Esophagus mucosa (tissue), 1 donor: ENCODE data around the gene SLC6A8. TPM values are rescaled to one million over a fixed set of nuclear protein-coding genes. Genes with fewer than 3 reads are reported as not detected.
"Not testable (repeated sequence)": the region's sequence is repeated elsewhere in the genome, so short reads cannot be mapped to it uniquely, and the experiment has no call there.

Source experiments
- ATAC-seq: fragments of 200-7000 bp; cut with Tn5 transposase; one replicate; pipeline ENCODE4 v1.9.1; 2020
- total RNA-seq: library from RNA; stranded (reverse); gene quantifications from one replicate; pipeline ENCODE4 v1.2.4, GENCODE V29; 2023
- donor health status: DM: yes; HTN: yes; CAD: no.

The SLC6A8 gene
- total RNA-seq, 1 donor from 2014 or later = 62.0 TPM

DNA sequence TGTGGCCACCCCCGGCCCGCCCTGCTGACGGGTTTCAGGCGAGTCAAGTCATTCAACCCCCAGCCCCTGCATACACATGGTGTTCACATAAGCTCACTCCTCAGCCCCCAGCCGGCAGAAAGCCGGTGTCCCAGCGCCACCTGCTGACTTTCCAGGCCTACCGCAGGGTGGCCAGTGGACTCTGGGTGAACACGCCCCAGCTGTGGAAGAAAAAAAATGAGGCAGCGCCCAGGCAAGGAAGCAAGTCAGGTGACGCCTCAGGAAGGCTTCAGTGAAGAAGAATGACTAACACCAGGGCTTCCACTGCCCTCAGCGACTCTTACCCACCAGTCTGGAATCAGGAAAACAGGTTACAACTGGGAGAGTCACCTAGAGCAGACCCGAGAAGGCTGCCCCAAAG is 20.7 kb downstream of the SLC6A8 start:
- ATAC-seq = peak; percentile 84

DNA sequence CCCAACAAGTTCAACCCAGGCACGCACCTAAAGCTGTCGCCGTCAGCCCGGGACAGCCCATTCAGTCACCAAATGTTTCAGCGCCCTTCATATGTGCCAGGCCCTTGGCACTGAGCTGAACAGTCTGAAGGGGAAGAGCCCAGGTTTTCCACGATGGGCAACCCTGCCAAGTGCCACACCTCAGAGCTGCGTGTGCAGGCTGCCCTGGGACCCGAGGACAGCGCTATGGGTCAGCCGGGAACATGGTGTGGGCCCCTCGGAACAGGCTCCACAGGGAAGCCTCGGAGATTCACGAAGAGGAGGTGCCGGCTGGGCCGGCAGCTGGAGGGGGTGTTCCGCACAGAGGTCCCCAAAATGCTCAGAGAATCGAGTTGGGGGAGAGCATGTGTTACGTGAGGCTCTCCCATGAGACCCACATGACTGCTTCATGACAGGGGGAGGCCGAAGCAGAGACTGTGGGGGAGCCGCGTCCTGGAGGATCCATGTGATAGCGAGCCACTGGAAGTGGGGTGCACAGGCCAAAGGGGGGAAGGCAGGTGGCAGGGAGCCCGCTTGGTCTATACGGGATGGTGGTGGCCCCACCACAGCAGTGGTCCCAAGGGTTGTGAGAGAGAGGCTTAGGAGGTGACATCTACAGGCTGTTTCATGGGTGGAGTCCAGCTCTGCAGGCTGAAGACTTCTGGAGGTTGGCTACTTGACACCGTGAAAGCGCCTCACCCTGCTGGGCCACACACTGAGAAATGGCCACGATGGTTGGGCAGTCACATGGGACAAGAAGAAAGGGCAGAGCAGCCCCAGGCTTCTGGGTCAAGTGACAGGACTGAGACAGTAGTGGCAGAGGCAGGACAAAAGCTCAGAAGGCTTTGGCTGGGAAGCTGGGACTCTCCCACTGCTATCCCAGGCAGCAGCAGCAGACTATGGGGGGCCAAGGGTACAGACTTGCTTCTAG is 22.3 kb downstream of the SLC6A8 start:
- no peak for ATAC-seq

DNA sequence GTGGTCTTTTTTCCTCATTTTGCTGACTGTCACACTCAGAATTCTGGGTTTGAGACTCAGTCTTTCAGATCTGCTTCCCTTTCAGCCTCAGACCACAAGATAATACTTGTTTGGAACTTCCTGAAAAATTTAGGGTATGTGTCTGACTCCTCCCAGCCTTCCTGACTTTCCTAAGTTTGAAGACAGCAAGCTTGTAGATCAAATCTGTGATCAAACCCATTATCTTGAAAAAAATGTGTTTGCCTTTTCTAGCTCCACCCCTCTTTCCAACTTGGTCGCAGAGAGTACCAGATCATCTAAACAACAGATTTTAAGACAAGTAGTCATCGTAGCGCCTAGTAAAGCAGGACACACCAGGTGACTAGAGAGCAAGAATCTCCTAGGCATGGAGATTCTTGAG is 26.5 kb downstream of the SLC6A8 start:
- ATAC-seq = no peak

DNA sequence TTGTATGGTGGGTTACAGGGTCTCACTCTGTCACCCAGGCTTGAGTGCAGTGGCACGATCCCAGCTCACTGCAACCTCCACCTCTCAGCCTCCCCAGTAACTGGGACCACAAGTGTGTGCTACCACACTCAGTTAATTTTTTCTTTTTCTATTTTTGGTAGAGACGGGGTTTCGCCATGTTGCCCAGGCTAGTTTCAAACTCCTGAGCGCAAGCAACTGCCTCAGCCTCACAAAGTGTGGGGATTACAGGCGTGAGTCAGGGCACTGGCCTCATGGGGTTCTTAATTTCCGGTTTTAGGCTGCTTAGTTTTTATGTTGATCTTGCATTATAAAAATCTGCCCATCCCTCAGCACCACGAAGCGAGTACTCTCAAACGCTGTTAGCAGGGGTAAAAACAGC is 29.7 kb downstream of the SLC6A8 start:
- no peak for ATAC-seq

DNA sequence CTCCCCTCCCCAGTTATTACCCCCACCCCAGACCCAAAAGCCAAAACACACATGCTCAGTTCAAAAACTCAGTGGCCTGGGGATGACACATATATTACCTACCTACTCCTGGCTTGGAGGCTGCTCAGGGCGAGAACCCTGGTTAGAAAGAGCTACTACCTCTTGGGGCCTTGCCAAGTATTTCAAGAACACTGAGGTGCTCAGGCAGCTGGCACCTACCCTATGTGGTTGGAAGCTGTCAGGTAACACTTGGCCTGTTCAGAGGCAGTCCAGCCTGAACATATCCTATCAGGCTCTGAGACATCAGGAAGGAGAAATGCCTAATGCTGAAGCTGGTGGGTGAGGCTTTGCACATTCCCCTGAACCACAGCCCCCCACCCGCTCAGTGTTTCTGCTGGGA is 31.5 kb downstream of the SLC6A8 start:
- peak; percentile 35 for ATAC-seq

DNA sequence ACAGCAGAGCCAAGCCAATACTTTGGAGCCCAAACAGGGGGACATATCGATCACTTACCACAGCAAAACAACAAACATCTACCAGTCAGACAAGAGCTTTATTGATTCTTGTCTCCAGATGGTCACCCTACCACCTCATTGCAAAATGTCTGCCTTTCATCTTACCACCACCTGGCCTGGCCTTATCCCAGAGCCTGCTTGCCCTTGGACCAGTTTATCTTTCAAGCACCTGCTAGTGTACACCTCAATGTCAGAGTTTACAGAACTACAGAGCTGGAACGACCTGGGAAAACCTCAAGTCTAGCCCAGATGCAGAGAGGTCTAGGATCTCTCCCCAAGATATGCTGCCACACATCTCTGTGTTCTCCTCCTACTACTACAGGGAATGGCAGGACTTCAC is 32.0 kb downstream of the SLC6A8 start:
- no peak for ATAC-seq

DNA sequence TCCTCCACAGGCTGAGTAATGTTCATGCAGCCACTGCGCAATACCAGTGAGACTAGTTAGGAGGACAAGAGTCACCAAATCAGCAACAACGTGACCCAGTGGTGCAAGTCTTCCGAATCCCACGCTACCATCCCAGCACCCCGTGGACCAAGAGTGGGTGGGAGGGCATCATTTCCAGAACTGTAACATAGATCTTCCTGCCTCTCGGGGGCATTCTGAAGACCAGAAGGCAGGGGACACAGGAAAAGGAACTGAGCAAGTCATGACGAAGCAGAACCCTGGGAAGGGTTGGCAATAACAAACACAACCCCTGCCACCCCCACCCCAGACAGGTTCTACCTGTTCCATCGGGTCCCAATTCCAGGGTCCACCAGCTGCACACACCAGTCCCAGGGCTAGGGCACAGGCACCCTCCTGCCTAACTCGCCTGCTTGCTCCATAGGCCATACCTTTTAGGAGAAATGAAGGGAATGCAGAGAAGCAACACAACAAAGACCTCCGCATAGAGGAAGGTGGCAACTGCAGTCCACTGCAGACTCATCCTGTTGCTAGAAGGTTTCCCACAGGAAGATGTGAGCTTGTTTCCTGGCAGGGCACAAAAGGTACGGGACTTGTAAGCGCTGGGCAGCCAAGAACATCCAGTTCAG is 35.1 kb downstream of the SLC6A8 start:
- no peak for ATAC-seq

DNA sequence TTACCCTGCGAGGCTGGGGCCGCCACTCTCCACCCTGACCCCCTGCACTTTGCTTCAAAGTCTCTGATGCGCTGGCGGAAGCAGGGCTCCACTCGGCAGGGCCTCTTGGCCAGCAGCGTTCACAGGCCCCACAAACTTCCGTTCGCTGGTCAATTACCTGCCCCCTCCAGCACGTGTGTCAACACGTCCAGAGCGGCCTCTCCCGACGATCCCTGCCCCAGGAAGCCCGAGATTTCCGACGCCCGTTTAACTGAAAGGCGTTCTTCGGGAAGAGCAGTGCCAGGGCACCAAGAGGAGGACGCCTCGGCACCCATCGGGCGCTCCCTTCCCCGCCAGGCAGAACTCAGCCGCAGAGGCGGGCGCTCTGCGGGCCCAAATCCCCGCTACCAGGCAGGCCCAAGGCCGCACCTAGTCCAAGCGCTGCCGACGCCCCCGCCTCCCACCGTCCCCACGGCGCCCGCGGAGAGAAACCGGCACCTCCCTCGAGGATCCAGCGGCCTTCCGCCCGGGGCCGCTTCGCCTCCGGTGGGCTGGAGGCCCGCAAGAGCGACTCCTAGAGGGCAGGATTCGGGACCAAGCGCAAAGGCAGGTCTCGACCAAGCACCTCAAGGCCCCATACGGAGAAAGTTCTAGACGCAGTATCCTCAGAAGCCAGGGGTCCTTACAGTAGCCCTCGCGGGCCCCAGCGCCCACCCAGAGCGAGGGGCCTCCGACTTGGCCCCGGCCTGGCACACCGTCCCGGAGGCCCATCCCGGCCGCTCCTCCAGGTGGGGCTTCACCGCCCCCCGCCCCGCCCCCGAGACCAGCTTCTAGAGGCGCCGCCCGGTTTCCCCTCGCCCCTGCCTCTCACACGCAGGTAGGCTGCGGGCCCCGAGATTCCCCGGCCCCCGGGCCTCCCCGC is 35.9 kb downstream of the SLC6A8 start:
- peak; percentile 26 for ATAC-seq

DNA sequence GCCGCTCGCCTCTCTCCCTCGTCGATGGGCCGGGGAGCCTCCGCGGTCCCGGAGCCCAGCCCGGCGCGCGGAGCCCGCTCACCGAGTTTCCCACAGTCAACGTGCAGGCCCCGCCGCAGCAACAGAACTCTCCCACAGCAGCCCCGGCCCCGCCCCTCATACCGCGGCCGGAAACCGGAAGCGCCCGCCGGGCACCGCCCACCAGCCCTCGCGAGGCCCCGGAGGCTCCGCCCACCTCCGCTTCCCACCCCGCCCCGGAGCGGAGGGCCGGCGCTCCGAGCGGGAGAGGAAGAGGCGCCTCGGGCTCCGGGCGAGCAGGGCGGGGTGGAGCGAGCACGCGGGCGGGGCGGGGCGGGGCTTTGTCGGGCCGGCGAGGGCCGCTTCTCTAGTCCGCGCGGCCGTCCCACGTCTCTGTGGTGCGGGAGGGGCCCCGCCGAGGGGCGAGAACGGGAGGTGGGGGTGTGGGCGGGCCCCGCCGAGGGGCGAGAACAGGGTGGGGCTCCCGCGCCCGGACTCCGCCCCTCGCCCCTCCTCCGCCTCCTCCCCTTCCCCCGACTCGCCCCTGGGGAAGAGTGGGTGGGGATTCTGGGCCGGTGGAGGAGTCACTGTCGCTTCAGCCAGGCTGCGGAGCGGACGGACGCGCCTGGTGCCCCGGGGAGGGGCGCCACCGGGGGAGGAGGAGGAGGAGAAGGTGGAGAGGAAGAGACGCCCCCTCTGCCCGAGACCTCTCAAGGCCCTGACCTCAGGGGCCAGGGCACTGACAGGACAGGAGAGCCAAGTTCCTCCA is 36.7 kb downstream of the SLC6A8 start, which contains the start of the genes ABCD1 and BCAP31:
Gene ABCD1, plus strand, starts transcription at position 605 of the 787 bp plus-strand sequence. CDS start 411 bp downstream, outside the sequence.
Gene BCAP31, minus strand, starts transcription at position 136 of the 787 bp plus-strand sequence. CDS start 1,143 bp downstream, outside the sequence.
- peak; percentile 85 for ATAC-seq

DNA sequence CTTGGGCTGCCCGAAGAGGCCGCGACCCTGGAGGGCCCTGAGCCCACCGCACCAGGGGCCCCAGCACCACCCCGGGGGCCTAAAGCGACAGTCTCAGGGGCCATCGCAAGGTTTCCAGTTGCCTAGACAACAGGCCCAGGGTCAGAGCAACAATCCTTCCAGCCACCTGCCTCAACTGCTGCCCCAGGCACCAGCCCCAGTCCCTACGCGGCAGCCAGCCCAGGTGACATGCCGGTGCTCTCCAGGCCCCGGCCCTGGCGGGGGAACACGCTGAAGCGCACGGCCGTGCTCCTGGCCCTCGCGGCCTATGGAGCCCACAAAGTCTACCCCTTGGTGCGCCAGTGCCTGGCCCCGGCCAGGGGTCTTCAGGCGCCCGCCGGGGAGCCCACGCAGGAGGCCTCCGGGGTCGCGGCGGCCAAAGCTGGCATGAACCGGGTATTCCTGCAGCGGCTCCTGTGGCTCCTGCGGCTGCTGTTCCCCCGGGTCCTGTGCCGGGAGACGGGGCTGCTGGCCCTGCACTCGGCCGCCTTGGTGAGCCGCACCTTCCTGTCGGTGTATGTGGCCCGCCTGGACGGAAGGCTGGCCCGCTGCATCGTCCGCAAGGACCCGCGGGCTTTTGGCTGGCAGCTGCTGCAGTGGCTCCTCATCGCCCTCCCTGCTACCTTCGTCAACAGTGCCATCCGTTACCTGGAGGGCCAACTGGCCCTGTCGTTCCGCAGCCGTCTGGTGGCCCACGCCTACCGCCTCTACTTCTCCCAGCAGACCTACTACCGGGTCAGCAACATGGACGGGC is 37.5 kb downstream of the SLC6A8 start:
- peak; percentile 3 for ATAC-seq

DNA sequence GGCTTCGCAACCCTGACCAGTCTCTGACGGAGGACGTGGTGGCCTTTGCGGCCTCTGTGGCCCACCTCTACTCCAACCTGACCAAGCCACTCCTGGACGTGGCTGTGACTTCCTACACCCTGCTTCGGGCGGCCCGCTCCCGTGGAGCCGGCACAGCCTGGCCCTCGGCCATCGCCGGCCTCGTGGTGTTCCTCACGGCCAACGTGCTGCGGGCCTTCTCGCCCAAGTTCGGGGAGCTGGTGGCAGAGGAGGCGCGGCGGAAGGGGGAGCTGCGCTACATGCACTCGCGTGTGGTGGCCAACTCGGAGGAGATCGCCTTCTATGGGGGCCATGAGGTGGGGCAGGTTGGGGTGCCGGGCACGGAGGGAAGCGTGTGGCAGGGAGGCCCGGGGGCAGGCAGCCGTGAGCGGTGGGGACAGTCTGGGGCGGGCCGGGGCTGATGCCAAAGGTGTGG is 38.1 kb downstream of the SLC6A8 start:
- no peak for ATAC-seq

DNA sequence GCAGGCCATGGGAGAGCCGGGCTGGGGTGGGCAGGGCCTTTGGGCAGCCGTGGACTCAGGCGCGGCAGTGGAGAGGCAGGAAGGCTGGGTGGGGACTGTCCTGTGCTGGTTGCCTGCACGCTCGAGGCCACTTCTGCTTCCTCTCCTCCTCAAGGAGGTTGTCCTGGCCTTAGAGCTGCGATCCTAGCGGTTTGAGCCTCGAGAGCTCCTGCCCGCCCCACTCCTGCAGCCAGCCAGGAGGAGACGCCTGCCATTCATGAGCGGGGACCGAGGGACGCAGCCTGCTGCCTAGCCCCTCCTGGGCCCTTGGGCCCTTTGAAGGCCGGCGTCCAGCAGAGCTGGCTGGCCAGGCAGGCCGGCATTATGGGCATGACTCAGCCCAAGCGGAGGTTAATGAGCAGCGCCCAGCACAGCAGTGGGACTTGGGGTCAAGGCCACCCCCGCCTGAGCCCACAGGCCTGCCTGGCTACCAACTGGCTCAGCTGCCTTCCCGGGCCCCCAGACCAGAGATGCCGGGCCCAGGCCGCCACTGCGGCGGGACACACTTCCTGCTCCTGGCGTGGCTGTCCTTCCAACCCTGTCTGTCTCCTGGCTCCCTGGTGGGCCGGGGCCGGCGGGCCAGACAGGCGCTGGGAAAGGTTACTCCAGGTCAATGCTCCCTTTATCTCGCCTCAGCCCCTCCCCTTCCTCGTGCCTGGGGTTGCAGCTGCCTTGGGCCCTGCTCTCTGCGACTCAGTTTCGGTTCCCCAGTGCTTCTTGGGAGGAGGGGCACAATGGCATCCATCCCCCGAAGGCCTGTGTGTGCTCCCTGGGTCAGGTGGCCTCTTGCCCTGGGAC is 38.8 kb downstream of the SLC6A8 start:
- ATAC-seq = no peak

DNA sequence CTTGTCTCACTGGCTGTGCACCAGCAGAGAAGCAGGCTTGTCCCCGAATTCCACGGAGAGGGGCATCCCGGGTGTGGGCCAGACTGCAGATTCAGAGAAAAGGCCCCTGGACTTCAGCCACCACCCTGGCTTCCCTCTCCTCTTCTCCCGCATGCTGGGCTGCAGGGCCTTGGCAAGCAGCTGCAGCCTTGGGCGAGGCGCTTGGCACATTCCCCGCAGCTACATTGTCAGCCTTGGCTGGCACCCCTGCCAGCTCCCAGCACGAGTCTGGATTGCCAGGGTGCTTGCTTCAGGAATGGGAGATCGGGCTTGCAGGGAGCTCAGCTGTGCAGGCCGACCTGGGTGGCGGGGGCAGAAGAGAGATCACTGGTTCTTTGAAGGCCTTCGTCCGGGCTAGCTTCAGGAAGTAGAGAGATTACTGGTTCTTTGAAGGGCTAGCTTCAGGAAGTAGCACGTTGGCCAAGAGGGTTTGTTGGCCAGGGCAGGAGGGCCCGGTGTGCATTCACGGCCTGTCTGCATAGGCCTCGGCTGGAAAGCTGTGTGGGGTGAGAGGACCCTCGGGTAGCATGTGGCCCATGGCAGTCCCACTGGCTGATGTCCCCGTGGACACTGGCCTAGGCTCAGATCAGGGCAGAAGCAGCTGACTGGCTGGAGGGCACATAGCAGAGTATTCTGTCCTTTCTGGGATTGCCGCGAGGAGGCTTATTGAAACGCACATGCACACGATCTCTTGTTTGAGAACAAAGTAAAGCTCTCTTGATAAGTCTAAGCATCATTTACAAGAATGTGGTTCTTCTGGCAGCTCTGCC is 39.6 kb downstream of the SLC6A8 start:
- ATAC-seq = no peak

DNA sequence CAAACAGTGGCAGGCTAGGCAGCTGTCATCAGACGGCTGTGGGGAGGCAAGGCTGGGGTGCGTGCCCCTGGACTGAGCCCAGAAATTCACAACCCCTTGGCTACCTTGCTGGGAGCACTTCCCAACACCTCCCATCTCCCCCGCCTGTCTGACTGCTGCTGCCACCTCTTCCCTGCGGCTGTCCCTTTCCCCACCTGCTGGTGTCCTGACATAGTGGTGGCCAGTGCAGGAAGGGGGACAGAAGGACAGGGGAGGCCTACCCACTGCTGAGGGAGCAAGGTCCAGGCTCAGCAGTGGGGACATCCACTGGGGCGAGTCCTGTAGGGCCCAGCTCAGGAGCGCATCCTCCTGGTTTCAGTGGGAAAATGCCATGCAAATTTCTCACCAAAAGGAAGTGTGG is 40.4 kb downstream of the SLC6A8 start:
- ATAC-seq = no peak

DNA sequence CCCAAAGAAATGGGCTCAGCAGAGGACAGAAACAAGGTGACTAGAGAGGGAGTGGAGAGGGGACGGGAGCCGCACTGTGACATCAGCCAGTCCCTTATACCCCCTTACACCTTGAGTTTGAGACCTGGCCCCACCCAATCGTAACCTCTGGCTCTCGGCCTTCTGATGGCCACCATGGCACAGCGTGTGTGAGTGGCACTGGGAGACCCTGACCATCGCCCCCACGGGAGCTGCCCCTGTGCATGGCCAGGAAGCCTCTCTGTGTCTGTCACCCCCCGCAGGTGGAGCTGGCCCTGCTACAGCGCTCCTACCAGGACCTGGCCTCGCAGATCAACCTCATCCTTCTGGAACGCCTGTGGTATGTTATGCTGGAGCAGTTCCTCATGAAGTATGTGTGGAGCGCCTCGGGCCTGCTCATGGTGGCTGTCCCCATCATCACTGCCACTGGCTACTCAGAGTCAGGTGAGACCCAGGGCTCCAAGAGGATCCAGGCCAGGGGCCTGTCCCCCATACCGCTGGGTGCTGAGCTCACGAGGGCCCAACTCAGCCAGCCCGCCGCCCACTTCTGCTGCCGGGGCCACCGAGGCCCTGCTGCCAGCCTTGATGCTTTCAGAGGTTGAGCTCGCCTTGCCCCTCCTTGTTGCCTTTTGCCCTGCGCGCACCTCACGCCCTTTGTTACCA is 41.4 kb downstream of the SLC6A8 start:
- ATAC-seq = no peak

DNA sequence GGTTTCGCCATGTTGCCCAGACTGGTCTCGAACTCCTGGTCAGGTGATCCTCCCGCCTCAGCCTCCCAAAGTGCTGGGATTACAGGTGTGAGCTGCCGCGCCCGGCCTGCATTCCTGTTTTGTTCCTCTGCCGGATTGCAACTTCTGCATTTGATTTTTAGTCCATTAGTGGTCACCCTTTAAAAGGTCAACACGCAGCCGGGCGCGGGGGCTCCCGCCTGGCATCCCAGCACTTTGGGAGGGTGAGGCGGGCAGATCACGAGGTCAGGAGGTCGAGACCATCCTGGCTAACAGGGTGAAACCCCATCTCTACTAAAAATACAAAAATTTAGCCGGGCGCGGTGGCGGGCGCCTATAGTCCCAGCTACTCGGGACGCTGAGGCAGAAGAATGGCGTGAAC is 42.4 kb downstream of the SLC6A8 start:
- ATAC-seq = not testable (repeated sequence)

DNA sequence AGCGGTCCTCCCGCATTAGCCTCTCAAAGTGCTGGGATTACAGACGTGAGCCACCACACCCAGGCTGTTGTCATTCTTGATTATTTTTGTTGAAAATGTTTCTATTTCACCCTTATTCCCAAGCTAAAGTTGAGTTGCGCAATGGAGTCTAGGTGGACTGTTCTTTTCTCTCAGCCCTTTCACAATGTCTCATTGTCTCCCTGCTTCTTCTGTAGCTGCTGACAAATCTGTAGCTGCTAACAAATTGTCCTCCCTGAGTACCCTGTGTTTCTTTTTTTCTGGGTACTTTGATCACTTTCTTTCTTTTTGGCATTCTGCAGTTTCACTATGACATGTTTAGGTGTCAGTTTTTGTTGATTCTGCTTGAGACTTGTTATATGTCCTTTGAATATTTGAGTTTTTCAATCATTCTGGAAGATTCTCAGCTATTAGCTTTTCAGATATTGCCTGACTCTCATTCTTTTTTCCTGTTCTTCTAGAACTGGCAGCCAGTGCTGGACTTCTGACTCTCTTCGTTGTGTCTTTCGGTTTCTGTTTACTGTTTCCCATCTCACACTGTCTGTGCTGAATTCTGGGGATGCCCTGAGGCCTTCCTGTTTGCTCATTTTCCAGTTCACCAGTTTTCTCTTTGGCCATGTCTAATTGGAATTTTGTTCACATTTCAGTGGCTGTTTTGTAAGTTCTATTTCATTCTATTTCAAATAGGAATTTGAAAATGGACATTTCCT is 43.6 kb downstream of the SLC6A8 start:
- ATAC-seq = no peak

DNA sequence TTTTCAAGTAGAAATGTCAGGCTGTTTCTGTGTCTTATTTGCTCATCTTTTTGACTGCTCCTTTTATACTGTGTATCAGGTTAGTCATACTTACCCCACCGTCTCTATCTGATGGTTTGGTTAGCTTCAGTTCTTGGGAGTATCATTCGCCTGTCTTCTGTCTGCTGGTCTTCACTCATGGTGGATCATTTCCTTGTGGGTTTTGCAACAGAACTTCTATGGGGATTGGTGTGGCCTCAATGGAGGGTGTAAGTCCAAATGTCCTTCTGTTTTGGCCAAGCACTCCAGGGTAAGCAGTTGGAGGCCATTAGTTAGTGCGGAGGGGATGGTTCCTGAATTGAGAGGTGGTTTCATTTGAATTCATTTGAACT is 44.1 kb downstream of the SLC6A8 start:
- no peak for ATAC-seq
